Activated CD4-positive, alpha-beta T cell treated with anti-CD3 and anti-CD28 coated beads, Interleukin-2, amount 50 U/mL, for 16 hours (primary cell): Measurements from ENCODE around the gene ARL4C.

Experiments used
- DNase-seq: peaks from one replicate; pipeline ENCODE4 v3.0.0-alpha.2; 2020

The ARL4C gene

GRCh38 chr2:234496835-234497593 lies at the start of gene ARL4C:
TSS of gene ARL4C (minus strand) at chr2:234497081. CDS start at chr2:234496586, 495 bp downstream.
- DNase-seq = peak; percentile 58

- DNase-seq = peak; percentile 76
Measured at GRCh38 chr2:234544659-234545611, 48.1 kb upstream of the ARL4C start.

GRCh38 chr2:234542742-234543141 lies 45.9 kb upstream of the ARL4C start:
- DNase-seq = no peak

- no peak for DNase-seq
Measured at GRCh38 chr2:234537929-234538328, 41.0 kb upstream of the ARL4C start.

- DNase-seq = no peak
Measured at GRCh38 chr2:234536178-234536965, 39.5 kb upstream of the ARL4C start.

GRCh38 chr2:234535464-234535863 lies 38.6 kb upstream of the ARL4C start:
- no peak for DNase-seq

- DNase-seq = no peak
Measured at GRCh38 chr2:234534515-234534914, 37.6 kb upstream of the ARL4C start.

GRCh38 chr2:234533626-234534025 lies 36.7 kb upstream of the ARL4C start:
- DNase-seq = no peak

- DNase-seq = no peak
Measured at GRCh38 chr2:234528410-234529148, 31.7 kb upstream of the ARL4C start.

- DNase-seq = no peak
Measured at GRCh38 chr2:234526711-234527110, 29.8 kb upstream of the ARL4C start.

GRCh38 chr2:234521536-234521935 lies 24.7 kb upstream of the ARL4C start:
- no peak for DNase-seq

- DNase-seq = no peak
Measured at GRCh38 chr2:234518986-234519642, 22.2 kb upstream of the ARL4C start.

- DNase-seq = no peak
Measured at GRCh38 chr2:234517971-234518370, 21.1 kb upstream of the ARL4C start.

GRCh38 chr2:234514873-234515638 lies 18.2 kb upstream of the ARL4C start:
- no peak for DNase-seq

GRCh38 chr2:234514099-234514498 lies 17.2 kb upstream of the ARL4C start:
- DNase-seq = no peak

GRCh38 chr2:234512884-234513669 lies 16.2 kb upstream of the ARL4C start:
- DNase-seq = no peak

GRCh38 chr2:234502919-234503285 lies 6.0 kb upstream of the ARL4C start:
- no peak for DNase-seq

GRCh38 chr2:234502285-234502918 lies 5.5 kb upstream of the ARL4C start:
- no peak for DNase-seq

- peak; percentile 82 for DNase-seq
Measured at GRCh38 chr2:234500394-234501006, 3.6 kb upstream of the ARL4C start.
